CD4-positive, alpha-beta T cell treated with Interleukin-15 for 4 hours (primary cell): ENCODE data around the gene PRLH.

Experiments
- DNase-seq: peaks from one replicate; pipeline ENCODE4 v3.0.0-alpha.2; 2020; ENCODE audit warnings: low spot score

PRLH gene

GRCh38 chr2:237539681-237540080 is 26.7 kb upstream of the PRLH start:
- no peak for DNase-seq

- DNase-seq: no peak
Observed at GRCh38 chr2:237540223-237540775, 26.1 kb upstream of the PRLH start.

- DNase-seq: no peak
Observed at GRCh38 chr2:237540823-237541222, 25.6 kb upstream of the PRLH start.

- DNase-seq: no peak
Observed at GRCh38 chr2:237541243-237541642, 25.1 kb upstream of the PRLH start.

- DNase-seq: no peak
Observed at GRCh38 chr2:237542001-237542704, 24.2 kb upstream of the PRLH start.

GRCh38 chr2:237546040-237546875 is 20.1 kb upstream of the PRLH start:
- no peak for DNase-seq

GRCh38 chr2:237546876-237547395 is 19.4 kb upstream of the PRLH start:
- DNase-seq: no peak

GRCh38 chr2:237547841-237548416 is 18.4 kb upstream of the PRLH start:
- no peak for DNase-seq

- no peak for DNase-seq
Observed at GRCh38 chr2:237549216-237549615, 17.2 kb upstream of the PRLH start.

- no peak for DNase-seq
Observed at GRCh38 chr2:237549643-237550415, 16.5 kb upstream of the PRLH start.

GRCh38 chr2:237551071-237551574 is 15.3 kb upstream of the PRLH start:
- no peak for DNase-seq

GRCh38 chr2:237552908-237553307 is 13.5 kb upstream of the PRLH start:
- DNase-seq: no peak

GRCh38 chr2:237553948-237554347 is 12.4 kb upstream of the PRLH start:
- no peak for DNase-seq

GRCh38 chr2:237555560-237555959 is 10.8 kb upstream of the PRLH start:
- no peak for DNase-seq

GRCh38 chr2:237556773-237557632 is 9.4 kb upstream of the PRLH start:
- DNase-seq: peak; percentile 12

- DNase-seq: no peak
Observed at GRCh38 chr2:237557633-237558015, 8.8 kb upstream of the PRLH start.

GRCh38 chr2:237558961-237559641 is 7.3 kb upstream of the PRLH start:
- DNase-seq: no peak

GRCh38 chr2:237561221-237561620 is 5.2 kb upstream of the PRLH start:
- no peak for DNase-seq

- no peak for DNase-seq
Observed at GRCh38 chr2:237563816-237564215, 2.6 kb upstream of the PRLH start.

- DNase-seq: no peak
Observed at GRCh38 chr2:237564526-237565131, 1.7 kb upstream of the PRLH start.
